Chondrocyte (in vitro differentiated cells): ENCODE measurements around the gene HHIPL1. TPM values are rescaled to one million over a fixed set of nuclear protein-coding genes. Genes with fewer than 3 reads are reported as not detected.

Experiments used
- DNase-seq: peaks from one replicate; pipeline ENCODE4 v3.0.0; 2021; ENCODE audit warnings: mixed read lengths, low spot score
- H3K27ac Mint-ChIP-seq: one replicate; pipeline ENCODE4 v1.8.0; 2021; ENCODE audit warnings: mild to moderate bottlenecking, moderate library complexity, mixed read lengths; ENCODE audit not compliant: unreplicated experiment
- H3K27me3 Mint-ChIP-seq: 2 replicates; pipeline ENCODE4 v1.8.0; 2021; ENCODE audit warnings: low read depth, mixed read lengths
- H3K36me3 Mint-ChIP-seq: 2 replicates; pipeline ENCODE4 v1.8.0; 2021; ENCODE audit warnings: low read depth, mixed read lengths
- H3K4me1 Mint-ChIP-seq: 2 replicates; pipeline ENCODE4 v1.8.0; 2021; ENCODE audit warnings: low read depth, mild to moderate bottlenecking, mixed read lengths
- H3K4me3 Mint-ChIP-seq: one replicate; pipeline ENCODE4 v1.8.0; 2021; ENCODE audit warnings: mild to moderate bottlenecking, moderate library complexity, mixed read lengths; ENCODE audit not compliant: unreplicated experiment
- H3K9me3 Mint-ChIP-seq: 2 replicates; pipeline ENCODE4 v1.8.0; 2021; ENCODE audit warnings: low read depth, mixed read lengths
- CTCF ChIP-seq: fragments of 200-600 bp; sonication (generic); IDR thresholded peaks from 2 replicates; pipeline ENCODE4 v1.5.0; 2021; ENCODE audit warnings: antibody characterized with exemption, mild to moderate bottlenecking, moderate library complexity
- total RNA-seq: library from RNA; stranded (reverse); gene quantifications from 3 replicates; pipeline ENCODE4 v1.2.1, GENCODE V29; 2021

Gene HHIPL1
- total RNA-seq, 1 donor from 2014 or later: 5.6 TPM

GRCh38 chr14:99689266-99690236 lies 44.6 kb downstream of the HHIPL1 start:
- peaks cover 16% of the 10 kb centered on the region for H3K27me3 Mint-ChIP-seq
- no peak overlapping the region for H3K27ac Mint-ChIP-seq
- H3K9me3 Mint-ChIP-seq: peaks cover 6% of the 10 kb centered on the region
- TF ChIP-seq CTCF: no peak
- H3K36me3 Mint-ChIP-seq: peaks cover 5% of the 10 kb centered on the region
- no peak for DNase-seq
- H3K4me1 Mint-ChIP-seq: no peaks in the 10 kb centered on the region
- H3K4me3 Mint-ChIP-seq: no peak overlapping the region

GRCh38 chr14:99690636-99691035 lies 45.7 kb downstream of the HHIPL1 start:
- H3K27me3 Mint-ChIP-seq: peaks cover 14% of the 10 kb centered on the region
- no peaks in the 10 kb centered on the region for H3K4me1 Mint-ChIP-seq
- H3K4me3 Mint-ChIP-seq: no peak overlapping the region
- H3K27ac Mint-ChIP-seq: no peak overlapping the region
- no peak for DNase-seq
- peaks cover 8% of the 10 kb centered on the region for H3K9me3 Mint-ChIP-seq
- no peak for TF ChIP-seq CTCF
- peaks cover 7% of the 10 kb centered on the region for H3K36me3 Mint-ChIP-seq

GRCh38 chr14:99691111-99691885 lies 46.4 kb downstream of the HHIPL1 start:
- DNase-seq: no peak
- Mint-ChIP-seq H3K27ac (no peak overlapping the region), H3K27me3 (peaks cover 11% of the 10 kb centered on the region), H3K4me1 (no peaks in the 10 kb centered on the region), H3K36me3 (peaks cover 7% of the 10 kb centered on the region), H3K9me3 (peaks cover 8% of the 10 kb centered on the region), H3K4me3 (no peak overlapping the region)
- TF ChIP-seq CTCF: no peak

GRCh38 chr14:99693918-99694317 lies 49.0 kb downstream of the HHIPL1 start:
- Mint-ChIP-seq H3K27me3 (peaks cover 10% of the 10 kb centered on the region), H3K36me3 (peaks cover 7% of the 10 kb centered on the region)
- no peak for TF ChIP-seq CTCF

GRCh38 chr14:99696929-99697328 lies 52.0 kb downstream of the HHIPL1 start:
- Mint-ChIP-seq H3K4me3 (no peak overlapping the region), H3K27me3 (peaks cover 2% of the 10 kb centered on the region), H3K27ac (no peak overlapping the region), H3K4me1 (no peaks in the 10 kb centered on the region), H3K36me3 (peaks cover 7% of the 10 kb centered on the region), H3K9me3 (peaks cover 12% of the 10 kb centered on the region)
- DNase-seq: no peak
- no peak for TF ChIP-seq CTCF

More at GRCh38 chr14:99693918-99694317, 49.0 kb downstream of the HHIPL1 start:
- Mint-ChIP-seq H3K4me3 (no peak overlapping the region), H3K27ac (no peak overlapping the region), H3K9me3 (peaks cover 12% of the 10 kb centered on the region), H3K4me1 (no peaks in the 10 kb centered on the region)
- no peak for DNase-seq
